OCI-M2 (cell line): ENCODE measurements around the gene PTGR3.

Source experiments
- DNase-seq: peaks from one replicate; lab custom pipeline; 2025; ENCODE audit not compliant: unreplicated experiment; lab: John Stamatoyannopoulos, UW

Gene PTGR3

DNA sequence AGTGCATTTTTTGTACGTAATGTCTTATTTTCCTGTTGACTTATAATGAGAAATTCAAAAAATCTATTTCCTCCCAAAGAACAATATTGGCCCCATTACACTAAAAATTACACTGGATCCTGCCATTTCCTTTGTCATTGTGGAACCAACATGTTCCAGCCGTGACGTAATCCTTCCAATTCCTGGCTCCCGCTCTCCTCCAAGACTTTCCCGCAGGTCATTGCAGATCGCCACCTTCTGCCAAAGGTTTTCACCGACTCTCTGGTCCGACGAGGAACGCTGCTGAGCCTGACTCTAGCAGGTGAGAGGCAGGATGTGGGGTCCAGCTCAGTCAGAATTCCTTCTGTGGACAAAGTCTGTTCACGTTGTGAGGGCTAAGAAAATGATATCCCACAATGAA lies 38.0 kb downstream of the PTGR3 start:
- no peak for DNase-seq

DNA sequence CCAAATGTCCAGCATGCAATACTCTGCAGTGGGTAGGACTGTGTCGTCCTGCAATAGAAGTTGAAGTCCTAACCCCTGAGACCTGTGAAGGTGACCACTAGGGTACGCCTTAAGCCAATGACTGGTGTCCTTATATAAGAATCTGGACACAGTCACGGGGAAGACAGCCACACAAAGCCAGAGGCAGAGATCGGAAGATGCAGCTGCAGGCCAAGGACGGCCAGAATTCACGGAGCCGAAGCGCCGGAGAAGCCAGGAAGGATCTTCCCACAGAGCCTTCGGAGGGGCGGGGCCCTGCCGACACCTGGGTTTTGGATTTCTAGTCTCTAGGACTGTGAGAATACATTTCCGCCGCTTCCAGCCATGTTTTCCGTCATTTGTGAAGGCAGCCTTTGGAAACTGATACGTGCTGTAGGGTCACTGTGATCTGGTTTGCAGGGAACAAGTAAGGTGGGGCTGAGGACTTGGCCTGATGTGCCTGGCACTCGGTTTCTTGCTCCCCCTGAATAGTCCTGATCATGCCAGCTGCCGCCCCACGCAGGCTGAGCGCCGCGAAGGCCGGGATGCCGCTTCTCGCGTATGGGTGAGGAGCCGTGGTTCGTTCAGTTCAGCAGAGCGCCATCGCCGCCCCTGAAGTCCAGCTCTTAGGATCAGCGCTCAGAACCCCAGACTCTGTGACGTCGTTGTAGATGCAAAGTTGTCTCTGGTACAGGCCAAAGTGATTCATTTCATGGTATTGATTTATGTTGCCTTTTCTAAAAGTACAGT lies 38.7 kb downstream of the PTGR3 start:
- no peak for DNase-seq

DNA sequence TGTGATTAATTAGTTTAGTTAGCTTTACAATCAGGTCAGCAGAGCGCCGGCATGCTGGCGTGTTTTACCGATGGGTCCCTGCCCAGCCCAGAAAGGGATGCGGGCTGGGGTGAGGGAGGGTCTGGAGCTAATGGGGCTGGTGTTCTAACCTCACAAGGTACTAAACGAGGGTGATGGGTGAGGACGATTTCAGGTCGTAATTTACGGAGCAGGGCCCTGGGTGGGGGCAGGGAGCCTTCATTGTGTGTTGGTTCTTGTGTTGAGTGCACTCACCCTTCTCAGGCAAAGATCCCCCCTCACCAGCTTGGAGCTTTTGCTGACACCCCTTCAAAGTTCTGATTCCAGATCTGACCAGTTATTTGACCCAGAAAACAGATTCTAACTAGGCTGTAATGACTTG lies 39.5 kb downstream of the PTGR3 start:
- DNase-seq = no peak

DNA sequence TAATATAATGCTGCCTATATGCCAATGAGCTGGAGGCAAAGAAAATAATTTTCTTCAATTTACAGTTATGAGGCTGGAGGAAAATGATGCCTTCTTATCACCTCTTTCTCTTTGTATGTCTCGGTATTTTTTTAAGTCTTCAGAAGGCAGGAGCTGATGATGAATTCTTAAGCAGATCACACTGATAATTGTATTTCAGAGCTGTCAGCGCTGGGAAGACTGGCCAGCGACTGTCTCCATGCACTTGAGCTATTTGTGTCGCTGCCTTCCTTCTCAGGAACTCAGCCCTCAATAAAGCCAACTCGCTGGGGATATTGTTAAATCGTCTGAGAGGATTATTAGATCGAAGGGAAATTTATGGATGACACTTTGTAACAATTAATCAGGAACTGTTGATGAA lies 40.3 kb downstream of the PTGR3 start:
- DNase-seq = no peak

DNA sequence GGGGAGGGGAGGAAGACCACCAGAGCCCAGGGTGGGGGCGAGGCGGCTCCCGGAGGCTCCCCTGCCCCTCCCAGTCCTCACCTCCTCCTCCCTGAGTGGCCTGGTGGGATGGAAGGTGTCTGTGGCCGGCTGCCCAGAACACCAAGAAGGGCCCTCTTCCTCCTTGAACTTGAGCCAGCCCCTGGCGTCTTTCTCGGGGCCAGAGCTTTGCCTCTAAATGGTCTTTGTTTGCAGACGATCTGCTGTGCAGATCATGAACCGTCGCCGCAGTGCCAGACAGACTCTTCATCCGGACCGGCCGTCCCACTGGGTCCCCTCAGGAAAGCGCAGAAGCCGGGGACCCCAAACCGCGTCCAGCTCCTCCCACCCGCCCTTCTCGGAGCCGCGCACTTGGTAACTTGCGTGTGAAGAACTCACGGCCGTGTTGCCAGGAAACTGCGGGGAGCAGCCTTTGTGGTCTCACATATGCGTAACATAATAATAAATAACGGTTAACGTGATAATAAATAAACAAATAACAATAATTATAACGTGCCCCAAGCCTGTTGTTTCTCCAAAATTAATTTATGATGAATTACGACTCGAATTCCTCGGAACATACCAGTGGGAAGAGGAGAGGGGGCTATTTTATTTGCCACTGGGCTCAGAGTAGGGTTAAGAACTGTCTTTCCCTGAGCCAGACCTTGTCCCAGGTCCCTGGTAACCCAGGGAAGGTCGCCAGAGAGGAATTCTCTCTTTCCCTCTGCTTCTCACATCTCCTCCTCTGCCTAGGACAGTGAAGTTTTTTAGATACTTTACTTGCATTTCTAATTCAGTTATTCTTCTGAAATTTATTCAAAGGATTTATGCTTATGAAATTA lies 41.0 kb downstream of the PTGR3 start:
- no peak for DNase-seq

DNA sequence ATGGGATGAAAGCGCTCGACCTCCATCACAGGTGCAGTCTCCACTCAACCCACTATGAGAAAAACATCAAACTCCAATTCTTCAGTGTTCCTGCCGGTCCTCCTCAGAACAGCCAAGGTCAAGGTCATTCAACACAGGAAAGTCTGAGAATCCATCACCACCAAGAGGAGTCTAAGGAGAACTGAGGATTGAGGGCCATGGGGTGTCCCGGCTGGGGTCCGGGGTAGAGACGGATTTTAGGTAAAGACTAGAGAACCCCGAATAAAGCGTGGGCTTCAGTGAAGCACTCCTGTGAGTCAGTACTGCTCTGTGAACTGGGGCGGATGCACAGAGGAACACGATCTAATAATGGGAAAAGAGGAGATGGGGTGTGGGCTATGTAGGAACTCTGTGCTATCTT lies 41.8 kb downstream of the PTGR3 start:
- DNase-seq = no peak

DNA sequence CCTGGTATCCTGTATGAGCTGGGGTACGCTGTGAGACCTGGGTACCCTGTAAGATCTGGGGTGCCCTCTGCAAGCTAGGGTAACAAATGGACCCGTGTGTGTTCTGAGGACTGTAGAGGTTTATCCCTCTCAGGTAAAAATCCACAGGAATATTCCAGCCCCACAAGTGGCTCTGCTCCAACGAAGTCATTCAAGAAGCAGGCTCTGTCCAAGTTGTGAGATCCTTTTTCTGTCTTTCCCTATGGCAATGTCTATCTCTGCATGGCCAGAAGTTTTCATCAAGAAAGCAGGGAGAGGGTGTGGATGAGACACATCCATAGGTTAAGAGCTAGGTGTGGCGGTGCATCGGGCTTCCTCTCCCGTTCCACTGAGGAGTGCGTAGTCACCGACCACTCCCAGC lies 43.0 kb downstream of the PTGR3 start:
- no peak for DNase-seq

DNA sequence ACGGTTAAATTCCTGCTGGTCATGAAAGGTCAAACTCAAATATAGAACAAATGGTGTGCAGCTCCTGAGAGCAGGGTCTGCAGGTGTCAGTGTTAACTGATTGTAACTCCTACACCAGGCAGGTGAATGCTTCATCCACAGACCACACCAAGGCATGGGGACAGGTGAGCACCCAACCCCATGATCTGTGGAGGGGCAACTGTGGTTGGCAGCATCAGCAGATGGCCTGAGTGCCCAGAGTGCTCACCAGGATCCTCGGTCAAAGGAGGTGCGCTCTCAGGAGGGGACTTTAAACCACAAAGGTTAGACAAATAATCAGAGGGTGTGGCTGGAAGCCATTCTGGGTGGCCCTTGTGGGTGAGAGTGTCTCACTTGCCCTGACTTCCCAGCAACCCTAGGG lies 44.5 kb downstream of the PTGR3 start:
- DNase-seq = no peak

DNA sequence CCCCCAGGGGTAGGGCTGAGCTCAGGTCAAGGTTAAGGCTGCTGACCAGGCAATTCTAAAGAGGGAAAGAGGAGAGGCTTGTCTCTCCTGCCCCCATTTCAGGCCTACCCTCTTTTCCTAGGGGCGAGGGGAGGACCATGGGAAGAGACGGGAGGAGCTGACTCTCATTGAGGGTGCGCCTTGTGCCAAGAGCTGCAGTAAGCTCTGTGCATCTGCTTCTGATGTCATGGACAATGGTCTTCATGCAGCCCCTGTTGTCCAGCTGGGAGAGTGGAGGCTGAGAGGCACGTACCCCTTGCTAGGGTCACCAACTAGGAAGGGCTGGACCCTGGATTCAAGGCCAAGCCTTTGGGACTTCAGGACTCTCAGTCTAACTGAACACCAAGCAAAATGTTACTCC lies 45.2 kb downstream of the PTGR3 start:
- no peak for DNase-seq

DNA sequence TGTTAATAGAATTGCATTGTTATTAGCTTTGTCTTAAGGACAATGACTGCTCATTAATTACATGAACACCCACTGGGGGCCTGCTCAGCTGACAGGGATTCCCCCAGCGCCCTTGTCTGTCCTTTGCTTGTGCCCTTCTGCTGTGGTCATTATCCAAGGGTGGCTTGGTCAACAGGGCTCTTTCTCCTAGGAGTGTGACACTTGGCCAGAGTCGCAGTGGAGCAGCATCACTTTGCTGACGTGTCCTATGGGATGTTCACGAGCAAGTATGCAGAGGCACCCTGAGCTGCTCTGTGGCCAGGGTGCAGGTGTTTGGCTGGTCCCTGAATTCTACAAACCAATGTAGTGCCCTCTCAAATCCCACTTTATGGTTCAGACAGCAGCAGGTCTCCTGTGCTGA lies 46.0 kb downstream of the PTGR3 start:
- DNase-seq = no peak

DNA sequence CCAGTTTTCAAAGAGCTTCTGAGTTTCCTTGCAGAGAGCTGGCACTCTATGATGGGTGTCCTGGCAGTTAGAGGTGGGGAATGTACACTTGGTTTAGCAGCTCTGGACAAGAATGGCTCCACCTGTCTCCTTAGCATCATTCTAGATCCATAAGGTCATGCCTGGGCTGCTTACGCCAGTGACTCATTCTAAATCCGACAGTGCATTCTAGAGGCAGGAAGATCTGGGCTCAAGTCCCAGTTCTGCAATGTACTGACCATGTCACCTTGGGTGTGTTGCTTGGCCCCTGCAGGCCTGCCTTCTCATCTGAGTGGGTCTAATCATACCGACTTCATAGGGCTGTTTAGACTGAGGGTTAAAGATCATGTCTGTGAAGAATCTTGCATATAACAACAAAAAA lies 46.5 kb downstream of the PTGR3 start:
- DNase-seq = no peak

DNA sequence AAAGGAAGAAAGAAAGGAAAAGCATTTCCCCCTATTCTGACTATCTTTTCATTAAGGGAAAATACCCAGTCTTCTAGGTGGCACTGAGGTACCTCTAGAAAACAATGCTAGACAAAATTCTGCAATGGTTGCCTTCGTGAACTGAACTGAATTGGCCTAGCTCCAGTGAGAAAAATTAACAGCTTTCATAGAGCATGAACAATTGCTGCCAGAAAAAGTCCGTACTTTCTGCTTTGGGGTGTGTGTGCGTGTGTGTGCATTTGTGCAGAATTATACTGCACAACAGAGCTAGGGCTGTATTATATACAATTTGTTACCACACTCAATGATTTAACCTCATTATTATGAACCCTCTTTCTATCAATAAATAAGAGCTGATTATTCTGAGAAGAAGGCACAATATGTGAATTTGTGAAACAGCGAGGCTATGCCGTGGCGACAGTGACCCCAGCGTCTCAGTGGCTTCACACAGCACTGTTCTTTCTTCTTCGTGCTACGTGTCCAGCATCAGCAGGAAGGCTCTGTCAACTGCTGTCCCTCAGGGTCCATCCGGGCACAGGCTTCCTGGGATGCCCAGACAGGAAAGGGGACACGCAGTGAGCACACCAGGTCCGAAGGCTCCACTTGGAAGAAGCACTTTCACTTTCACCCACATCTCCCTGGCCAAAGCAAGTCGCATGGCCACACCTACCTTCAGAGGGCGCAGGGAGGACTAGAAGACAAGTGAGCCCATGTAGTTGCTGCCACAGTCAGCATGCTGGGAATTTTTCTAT lies 47.5 kb downstream of the PTGR3 start:
- DNase-seq = no peak

DNA sequence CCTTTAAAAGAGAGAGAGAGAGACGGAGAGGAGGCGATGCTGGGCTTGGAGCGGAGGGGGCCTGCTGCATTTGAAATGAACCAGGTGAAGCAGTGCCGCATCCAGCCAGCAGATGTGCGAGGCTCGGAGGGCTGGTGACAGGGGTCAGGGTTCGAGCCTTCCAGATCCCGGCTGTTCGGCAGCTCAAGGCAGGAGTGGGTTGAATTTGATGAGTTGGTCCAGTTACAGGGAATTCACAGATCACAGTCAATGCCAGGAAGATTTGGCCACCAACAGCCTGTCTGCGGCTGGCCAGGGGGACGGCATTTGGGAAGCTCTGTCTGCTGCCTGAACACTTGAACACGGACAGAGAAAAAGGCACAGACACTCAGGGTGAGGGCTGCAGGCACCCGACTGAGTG lies 48.6 kb downstream of the PTGR3 start:
- no peak for DNase-seq

DNA sequence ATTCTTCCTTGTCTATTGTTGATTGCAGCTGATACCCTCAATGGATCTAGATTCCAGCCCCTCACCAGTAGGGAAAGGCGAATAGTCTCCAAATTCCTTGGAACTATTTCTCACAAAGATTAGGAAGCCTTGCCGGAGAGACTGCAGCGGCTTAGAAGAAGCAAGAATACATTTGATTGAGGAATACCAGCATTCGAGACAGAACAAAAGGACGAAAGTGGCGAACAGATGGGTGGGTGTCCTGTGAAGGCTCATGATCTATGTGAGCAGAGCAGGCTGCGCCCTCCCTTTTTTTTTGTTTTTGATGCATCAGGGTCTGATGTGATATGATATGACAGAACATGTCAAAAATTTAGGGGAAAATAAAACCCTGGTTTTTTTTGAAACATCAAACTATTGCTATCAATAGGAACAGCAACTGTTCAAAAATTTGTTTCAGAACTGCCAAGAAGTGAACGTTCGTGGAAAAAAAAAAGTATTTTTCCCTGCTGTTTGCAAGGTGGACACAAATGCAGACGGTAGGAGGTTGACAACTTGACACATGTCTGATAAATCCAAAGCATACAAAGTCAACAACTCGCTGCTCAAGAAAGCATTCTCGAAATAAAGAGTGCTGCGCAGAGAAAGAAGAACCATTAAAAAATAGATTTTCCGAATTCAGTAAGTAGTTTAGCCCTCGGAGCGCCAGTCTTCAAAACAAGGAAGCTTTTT lies 49.1 kb downstream of the PTGR3 start:
- no peak for DNase-seq

DNA sequence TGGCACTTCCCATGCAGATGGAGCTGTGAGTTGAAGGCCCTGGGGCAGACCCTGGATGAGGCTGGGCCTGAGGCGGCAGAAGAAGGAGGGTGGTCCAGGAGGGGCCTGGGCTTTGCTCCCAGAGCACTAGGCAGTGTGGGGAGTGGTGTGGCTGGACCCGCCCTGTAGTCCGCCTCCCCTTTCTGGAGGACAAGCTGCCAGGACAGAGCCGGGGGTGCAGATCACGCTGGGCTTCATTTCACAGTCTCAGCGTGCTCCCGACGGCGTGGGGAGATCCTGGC lies 49.8 kb downstream of the PTGR3 start:
- no peak for DNase-seq
